Lower leg skin (tissue), 4 donors: Measurements from ENCODE around the gene CTXND1. TPM values are rescaled to one million over a fixed set of nuclear protein-coding genes. Genes with fewer than 3 reads are reported as not detected.

Experiments
- DNase-seq, 2 donors: peaks; one replicate each; pipeline ENCODE4 v3.0.0-alpha.2; 2019; ENCODE audit warnings: low spot score in 2 of 2
- H3K4me3 ChIP-seq: fragments of 200-600 bp; sonication (generic); 2 replicates; pipeline ENCODE4 v1.5.1; 2017; ENCODE audit warnings: mild to moderate bottlenecking, low read depth; ENCODE audit not compliant: poor library complexity, severe bottlenecking
- POLR2A ChIP-seq, 2 donors: fragments of 450-650 bp; IDR thresholded peaks; one replicate each; pipeline ENCODE4 v1.6.1; 2016 to 2017; ENCODE audit warnings: antibody characterized with exemption in 2 of 2, mild to moderate bottlenecking in 1 of 2, moderate library complexity in 1 of 2
- WGBS, 2 donors: methylation state at CpG; one replicate each; pipeline ENCODE4 v1.1.5; 2018; 5-methylcytosine and 5-hydroxymethylcytosine counted together
- intact Hi-C: fragments of 100-400 bp; cut with DNase I; formaldehyde crosslinking; loops from one replicate; pipeline ENCODE4 v1.15.0; 2023; ENCODE audit warnings: low total_unique reads
- total RNA-seq, 4 donors: library from RNA; depleted of rRNA; stranded (reverse); fragments of >200 nt; gene quantifications; one replicate each; pipeline ENCODE4 v1.1.0, GENCODE V29; 2016
- TF ChIP-seq, protein P1 (sequence below), 3 donors: fragments of 450-650 bp; IDR thresholded peaks; one replicate each; pipeline ENCODE4 v1.5.1; 2016; ENCODE audit warnings: antibody characterized with exemption in 3 of 3, mild to moderate bottlenecking in 3 of 3, moderate library complexity in 2 of 3

Gene CTXND1
- total RNA-seq, 4 donors from 2014 or later, result 0.04 to 0.56 (median 0.34) TPM

DNA sequence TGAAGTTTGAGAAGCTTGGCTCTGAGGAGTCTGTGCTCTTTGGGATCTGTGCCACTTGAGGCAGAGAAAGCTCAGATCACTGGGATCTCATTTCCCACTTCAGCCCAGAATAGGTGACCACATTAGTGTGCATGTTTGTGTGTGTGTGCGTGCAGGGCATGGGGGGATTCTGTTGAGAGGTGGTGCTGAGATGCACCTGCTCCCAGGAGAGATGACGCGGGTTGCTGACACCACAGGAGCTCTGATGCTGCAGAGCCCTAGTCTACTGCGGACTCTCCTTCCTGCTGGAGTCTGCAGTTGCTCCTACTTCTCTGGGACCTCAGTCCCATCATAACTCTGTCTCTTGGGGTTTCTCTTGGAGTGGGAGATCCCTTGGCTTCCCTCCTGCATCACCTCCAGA is 14.7 kb upstream of the CTXND1 start:
- H3K4me3 ChIP-seq, result no peak overlapping the region
- WGBS, 2 donors, result 73 to 83% methylated on average over 2 to 4 of the region's 4 CpGs
- peak in 1 of 2 donors; percentile 68 for DNase-seq
- no peak for TF ChIP-seq POLR2A (IDR thresholded peaks at IDR 0.05)
- TF ChIP-seq, protein P1, sequence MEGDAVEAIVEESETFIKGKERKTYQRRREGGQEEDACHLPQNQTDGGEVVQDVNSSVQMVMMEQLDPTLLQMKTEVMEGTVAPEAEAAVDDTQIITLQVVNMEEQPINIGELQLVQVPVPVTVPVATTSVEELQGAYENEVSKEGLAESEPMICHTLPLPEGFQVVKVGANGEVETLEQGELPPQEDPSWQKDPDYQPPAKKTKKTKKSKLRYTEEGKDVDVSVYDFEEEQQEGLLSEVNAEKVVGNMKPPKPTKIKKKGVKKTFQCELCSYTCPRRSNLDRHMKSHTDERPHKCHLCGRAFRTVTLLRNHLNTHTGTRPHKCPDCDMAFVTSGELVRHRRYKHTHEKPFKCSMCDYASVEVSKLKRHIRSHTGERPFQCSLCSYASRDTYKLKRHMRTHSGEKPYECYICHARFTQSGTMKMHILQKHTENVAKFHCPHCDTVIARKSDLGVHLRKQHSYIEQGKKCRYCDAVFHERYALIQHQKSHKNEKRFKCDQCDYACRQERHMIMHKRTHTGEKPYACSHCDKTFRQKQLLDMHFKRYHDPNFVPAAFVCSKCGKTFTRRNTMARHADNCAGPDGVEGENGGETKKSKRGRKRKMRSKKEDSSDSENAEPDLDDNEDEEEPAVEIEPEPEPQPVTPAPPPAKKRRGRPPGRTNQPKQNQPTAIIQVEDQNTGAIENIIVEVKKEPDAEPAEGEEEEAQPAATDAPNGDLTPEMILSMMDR (IDR thresholded peaks at IDR 0.05), result no peak
- intact Hi-C loops, result no loop called here

DNA sequence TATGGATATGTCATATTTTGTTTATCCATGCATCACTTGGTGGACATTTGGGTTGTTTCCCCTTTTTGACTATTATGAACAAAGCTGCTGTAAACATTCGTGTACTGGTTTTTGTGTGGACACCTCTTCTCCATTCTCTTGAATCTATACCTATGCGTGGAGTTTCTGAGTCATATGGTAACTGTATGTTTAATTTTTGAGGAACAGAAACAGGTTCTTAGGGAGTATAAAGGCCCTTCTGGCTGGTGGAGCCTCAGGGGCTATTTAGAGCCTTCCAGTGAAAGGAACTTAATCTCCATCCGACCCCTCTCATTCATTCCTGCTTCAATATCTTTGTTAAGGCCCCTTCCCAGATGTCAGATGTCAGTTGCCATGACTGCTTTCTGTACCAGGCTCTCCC is 14.1 kb upstream of the CTXND1 start:
- WGBS, 2 donors, result 55 to 66% methylated on average over 3 of the region's 3 CpGs
- no peak overlapping the region for H3K4me3 ChIP-seq
- TF ChIP-seq, protein P1 (IDR thresholded peaks at IDR 0.05), result no peak
- intact Hi-C loops, result no loop called here
- DNase-seq, result no peak

DNA sequence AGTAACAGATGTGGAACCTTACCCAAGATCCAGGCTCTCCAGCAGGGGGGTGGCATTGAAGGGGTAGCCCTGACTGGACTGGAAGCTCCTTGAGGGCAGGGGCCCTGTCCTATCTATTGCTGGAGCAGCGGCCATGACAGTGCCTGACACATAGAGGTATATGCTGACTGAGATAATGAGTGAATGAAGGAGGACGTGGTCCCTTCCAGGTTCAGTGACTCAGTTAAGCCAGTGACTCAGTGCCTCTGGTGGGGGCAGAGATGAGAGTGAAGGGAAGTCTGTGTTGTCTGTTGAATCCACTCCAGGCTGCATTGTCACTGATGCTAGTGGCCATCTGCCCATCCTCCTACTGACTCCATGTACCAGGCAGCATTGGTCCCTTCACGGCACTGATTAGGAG is 13.0 kb upstream of the CTXND1 start:
- DNase-seq, result peak in 1 of 2 donors; percentile 10
- intact Hi-C loops, result no loop called here
- no peak for TF ChIP-seq POLR2A (IDR thresholded peaks at IDR 0.05)
- TF ChIP-seq, protein P1 (IDR thresholded peaks at IDR 0.05), result no peak
- 76 to 78% methylated on average over 3 of the region's 3 CpGs for WGBS, 2 donors
- no peak overlapping the region for H3K4me3 ChIP-seq

DNA sequence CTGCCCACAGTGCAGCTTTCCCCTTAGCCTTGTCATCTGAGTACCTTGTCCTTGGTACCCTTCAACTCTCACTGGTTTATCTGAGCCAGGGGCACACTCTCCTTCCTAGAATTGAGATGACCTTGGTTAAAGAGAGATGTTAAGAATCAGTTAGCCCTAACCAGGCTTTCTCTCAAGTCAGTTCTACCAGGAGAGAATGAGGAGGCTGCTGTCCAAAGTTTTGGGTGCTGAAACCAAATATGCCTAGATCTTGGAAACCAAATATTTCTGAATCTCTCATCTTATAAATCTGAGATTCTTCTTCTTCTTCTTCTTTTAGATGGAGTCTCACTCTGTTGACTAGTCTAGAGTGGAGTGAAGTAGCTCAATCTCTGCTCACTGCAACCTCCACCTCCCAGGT is 12.0 kb upstream of the CTXND1 start:
- intact Hi-C loops, result no loop called here
- H3K4me3 ChIP-seq, result no peak overlapping the region
- DNase-seq, result peak in 1 of 2 donors; percentile 5
- no peak for TF ChIP-seq POLR2A (IDR thresholded peaks at IDR 0.05)
- TF ChIP-seq, protein P1 (IDR thresholded peaks at IDR 0.05), result no peak

DNA sequence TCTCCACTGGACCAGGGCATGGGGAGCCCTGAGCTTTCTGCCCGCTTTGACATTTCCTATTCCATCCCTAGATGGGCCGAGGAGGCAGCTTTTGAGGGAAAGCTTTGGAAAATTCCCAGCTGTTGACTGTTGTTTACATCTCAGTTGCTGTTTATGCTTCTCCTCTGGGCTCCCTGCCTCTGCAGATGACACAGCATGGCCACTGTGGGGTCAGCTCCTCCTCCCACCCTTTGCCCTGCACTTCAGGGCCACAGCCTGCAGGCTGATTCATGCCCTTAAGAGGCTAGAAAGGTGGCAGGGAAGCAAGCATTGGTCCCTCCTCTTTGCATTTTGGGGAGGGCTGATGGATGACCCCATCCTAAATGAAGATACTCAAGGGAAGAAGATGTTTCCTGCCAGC is 8.5 kb upstream of the CTXND1 start:
- 57 to 70% methylated on average over 2 of the region's 2 CpGs for WGBS, 2 donors
- H3K4me3 ChIP-seq, result no peak overlapping the region
- intact Hi-C loops, result no loop called here
- DNase-seq, result peak in 1 of 2 donors; percentile 26
- TF ChIP-seq, protein P1 (IDR thresholded peaks at IDR 0.05), result no peak

DNA sequence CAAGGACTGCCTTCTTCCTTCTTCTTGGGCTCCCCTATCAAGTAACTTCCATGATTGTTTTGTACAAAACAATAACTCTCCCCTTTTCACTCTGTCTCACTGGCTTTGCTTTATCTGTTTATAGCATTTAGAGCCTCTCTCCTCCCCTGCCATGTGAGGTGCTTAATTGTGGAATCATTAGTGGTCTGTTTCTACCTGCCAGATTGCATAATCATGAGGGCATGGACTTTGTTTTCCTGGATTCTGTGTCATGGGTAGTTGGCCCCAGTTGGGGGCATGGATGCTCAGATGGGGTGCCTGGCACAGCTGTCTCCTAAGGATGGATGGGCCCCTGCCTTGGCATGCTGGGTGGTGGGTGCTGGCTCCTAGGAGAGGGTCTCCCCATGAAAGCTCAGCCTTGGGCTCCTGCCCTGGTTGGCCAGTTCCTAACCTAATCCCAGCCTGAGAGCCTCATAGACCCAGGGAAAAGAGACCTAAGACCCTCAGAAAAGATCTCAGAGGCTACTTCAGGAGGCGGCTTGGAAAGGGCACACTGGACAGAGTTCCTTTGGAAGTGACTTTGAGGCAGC is 8.0 kb upstream of the CTXND1 start:
- intact Hi-C loops, result no loop called here
- DNase-seq, result peak in 1 of 2 donors; percentile 57
- 88 to 100% methylated on average over 1 of the region's 1 CpG for WGBS, 2 donors
- TF ChIP-seq, protein P1 (IDR thresholded peaks at IDR 0.05), result no peak
- no peak for TF ChIP-seq POLR2A (IDR thresholded peaks at IDR 0.05)
- H3K4me3 ChIP-seq, result no peak overlapping the region
